NCI-H524 (cell line): ENCODE measurements around the gene RNF208.
A peak's percentile ranks its signal among the peaks of the same experiment; 100 is the strongest.
"Not testable (repeated sequence)": the region's sequence is repeated elsewhere in the genome, so short reads cannot be mapped to it uniquely, and the experiment has no call there.

Source experiments
- DNase-seq, 2 experiments: peaks; one replicate each; lab custom pipeline; 2025; lab: John Stamatoyannopoulos, UW

Gene RNF208

DNA sequence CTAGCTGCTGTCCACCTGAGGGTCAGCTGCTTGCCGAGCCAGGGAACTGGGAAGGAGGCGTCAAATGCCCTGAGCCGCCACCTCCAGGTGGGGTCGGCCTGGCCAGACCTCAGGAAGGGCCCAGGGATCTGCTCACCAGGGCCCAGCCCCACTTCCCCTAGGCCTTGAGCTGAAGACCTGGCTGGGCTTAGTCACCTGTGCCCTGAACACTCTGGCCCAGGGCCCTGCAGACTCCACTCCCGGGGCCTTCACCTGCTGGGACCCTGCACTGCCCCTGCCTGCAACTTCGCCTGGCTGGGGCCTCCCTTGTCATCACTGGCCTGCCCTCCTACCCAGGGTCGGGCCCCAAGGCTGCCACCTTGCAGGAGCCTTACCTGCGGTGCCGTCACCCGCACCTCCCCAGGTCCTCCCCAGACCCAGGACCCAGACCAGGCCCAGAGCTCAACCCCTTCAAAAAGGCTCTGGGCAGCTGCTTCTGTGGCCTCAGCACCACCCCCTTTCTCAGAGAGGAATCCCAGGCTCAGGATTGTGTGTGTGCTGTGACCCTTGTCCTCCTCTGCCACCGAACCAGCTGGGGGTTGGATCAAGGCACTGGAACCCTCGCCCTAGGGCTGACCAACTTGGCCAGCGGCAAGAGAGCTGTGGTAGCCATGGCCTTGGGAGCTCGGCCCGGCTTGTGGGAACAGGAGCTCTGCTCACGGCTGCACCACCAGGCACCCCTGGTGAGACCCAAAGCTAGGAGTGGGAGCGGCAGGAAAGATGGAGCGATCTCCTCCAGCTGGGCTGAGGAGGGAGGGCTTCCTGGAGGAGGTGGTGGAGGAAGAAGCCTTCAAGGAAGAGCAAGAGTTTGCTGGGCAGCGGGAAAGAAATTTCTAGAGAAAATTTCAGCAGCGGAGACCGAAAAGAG, 31.9 kb upstream of the RNF208 start:
- no peak for DNase-seq

DNA sequence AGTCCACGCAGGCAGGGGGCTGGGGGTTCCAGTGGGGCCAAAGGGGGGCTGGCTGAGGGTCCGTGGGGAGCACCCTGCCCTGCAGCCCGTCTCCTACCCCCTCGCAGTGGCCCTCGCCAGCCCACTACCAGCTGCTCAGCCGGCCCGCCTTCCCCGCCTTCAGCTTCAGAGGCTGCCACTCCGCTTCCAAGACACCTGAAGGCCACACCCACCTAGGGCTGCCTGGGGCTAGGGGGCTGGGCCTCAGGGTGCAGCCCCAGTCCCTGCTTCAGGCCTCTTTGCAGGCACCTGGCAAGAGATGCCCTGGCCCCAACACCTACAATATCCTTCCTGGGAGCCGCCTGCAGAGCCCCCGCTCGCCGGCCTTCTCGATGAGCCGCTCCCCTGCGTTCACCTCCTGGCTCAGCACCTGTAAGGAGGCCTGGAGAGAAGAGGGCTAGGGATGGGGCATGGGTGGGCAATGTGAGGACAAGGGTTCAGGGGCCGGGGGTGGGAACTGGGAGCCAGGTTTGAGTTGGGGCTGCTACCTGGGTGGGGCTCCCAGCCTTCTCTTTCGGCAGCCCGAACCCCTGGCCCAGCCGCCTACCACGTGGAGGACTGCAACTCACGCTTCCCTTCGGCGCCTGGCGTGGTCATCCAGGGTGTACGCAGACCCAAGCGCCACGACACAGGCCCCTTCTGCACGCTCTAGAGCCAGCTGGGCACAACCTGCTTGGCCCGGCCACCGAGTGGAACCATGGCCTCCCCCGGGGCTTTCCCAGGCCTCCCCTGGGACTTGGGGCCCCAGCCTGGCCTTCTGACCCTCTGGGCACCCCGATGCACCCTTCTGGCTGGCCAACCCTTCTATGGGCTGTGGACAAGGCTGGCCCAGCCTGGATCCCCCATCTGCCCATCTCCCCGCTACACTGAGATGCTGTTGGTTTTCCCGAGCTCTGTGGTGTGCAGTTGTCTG, 30.8 kb upstream of the RNF208 start:
- DNase-seq, result no peak

DNA sequence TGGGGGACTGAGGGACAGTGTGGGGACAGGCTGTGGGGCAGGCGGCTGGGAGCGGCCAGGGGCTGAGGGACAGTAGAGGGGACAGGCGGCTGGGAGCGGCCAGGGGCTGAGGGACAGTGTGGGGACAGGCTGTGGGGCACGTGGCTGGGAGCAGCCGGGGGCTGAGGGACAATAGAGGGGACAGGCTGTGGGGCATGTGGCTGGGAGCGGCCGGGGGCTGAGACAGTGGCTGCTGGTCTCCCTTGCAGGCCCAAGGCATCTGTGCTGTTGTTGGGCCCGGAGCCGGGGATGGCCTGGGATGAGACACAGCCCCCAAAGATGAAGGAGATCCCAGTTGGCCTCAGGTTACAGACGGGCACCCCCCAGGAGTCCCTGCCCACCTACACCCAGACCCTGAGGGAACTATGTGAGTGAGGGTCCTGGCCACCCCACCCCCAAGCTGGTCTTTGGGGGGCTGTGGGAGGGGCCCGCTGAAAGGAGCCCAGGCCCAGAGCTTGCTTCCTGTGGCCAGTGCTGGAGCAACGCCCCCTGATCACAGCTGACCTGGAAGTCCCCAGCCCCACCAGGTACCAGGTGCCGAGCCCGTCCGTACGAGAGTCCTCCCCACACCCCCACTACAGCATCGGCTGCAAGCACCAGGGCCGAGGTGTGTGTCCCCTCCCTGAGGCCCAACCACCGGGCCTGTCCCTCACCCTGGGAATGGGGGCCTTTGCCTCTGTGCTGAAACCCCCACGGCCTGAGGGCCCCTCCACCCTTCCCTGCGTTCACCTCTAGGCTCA, 29.6 kb upstream of the RNF208 start:
- DNase-seq, result no peak

- no peak for DNase-seq
These were observed 29.1 kb upstream of the RNF208 start, which contains the start of gene STPG3 for GRCh38 chr9:137251194-137251461. Gene STPG3 (plus strand): TSS chr9:137251286. CDS start chr9:137251287, 1 bp downstream.

DNA sequence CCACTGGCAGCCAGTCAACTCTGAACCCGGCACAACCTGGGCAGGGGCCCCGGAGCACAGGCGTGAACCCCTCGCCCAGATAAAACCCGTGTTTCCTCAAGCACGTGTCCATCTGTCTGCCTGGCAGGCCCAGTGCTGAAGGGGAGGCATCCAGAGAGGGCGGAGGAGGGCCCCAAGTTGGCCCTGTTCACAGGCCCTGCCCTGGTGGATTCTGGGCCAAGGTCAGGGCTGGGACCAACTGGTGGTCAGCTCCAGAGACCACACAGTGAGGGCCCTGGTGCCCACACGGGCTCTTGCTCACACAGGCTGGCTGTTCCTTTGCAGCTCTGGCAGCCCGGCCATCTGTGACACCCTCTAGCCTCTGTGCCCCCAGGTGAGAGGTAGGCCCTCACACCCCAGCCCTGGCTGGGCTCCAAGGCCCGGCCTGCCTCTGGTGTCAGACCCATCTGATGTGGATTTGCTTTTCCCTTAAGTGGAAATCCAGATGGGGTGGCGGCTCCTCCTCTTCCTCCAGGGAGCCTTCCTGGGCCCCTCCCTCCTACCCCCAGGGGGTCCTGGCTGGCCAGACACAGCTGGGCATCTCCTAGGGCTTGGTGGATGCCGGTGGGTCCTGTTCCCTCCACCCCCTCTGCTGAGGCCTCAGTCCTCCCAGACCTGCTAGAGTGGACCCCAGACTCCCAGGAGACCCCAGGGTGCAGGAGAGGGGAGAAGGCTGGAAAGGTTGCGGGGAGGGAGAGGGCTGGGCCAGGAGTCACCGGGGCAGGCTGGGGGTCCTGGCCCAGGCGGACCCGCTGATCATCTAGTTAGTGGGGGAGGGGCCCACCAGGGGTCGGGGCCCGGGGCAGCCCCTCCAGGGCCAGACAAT, 28.5 kb upstream of the RNF208 start:
- peak; percentile 63 to 79 for DNase-seq

DNA sequence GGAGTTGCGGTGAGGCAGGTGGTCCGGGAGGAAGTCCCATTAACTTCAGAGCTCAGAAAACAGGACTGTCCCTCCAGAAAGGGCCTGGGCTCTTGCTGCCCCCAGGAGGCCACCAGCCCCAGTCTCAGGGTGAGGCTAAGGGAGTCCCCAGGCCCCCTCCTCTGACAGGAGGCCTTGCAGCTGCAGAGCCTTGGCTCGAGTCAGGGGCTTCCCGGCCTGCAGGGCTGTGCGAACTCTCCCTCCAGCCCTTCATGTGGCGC, 25.8 kb upstream of the RNF208 start:
- DNase-seq, result no peak

- DNase-seq, result no peak
These were observed 25.3 kb upstream of the RNF208 start for GRCh38 chr9:137247135-137247915.

- DNase-seq, result peak; percentile 69 to 88
These were observed 23.7 kb upstream of the RNF208 start for GRCh38 chr9:137245450-137246421.

DNA sequence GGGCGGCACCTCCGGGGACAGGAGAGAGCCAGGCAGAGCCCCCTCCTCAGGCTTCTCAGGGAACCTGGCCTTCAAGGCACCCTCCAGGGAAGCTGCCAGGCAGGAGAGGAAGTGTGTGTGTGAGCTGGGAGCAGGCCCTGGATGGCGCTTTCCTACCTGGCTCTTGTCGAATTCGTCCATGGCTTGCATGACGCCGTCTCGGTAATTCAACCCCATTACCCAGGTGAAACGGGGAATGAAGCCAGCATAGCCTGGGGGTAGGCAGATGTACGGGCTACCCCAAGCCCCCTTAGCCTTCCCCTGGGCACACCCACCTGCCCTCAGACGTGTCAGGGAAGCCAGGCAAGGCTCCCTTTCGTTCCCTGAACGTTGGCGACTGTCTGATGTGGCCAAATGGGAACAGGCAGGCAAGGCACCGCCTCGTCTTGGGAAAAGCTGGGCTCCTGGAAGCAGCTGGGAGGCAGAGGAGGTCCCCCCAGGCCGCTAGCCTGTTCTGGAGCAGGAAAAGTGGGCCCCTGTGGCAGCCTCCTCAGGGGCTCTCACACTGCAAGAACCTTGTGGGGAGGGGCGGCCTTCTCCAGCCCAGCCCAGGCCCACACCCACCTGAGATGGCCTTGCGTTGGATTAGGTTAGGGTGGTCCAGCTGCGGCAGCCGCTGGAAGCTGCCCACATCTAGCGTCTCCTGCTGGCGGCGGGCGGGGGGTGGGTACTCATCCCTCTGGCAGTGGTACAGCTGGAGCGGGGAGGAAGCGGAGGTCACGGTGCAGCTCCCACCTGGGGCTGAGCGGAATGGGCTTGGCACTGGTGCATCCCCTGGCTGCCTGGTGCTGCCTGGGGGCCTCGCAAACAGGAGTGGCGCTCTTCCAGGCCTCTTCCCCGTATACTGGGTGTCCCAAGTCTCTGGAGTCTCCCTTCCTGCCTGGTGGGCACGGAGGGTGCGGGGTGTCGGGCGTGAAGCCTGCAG, 22.7 kb upstream of the RNF208 start:
- DNase-seq, result no peak

DNA sequence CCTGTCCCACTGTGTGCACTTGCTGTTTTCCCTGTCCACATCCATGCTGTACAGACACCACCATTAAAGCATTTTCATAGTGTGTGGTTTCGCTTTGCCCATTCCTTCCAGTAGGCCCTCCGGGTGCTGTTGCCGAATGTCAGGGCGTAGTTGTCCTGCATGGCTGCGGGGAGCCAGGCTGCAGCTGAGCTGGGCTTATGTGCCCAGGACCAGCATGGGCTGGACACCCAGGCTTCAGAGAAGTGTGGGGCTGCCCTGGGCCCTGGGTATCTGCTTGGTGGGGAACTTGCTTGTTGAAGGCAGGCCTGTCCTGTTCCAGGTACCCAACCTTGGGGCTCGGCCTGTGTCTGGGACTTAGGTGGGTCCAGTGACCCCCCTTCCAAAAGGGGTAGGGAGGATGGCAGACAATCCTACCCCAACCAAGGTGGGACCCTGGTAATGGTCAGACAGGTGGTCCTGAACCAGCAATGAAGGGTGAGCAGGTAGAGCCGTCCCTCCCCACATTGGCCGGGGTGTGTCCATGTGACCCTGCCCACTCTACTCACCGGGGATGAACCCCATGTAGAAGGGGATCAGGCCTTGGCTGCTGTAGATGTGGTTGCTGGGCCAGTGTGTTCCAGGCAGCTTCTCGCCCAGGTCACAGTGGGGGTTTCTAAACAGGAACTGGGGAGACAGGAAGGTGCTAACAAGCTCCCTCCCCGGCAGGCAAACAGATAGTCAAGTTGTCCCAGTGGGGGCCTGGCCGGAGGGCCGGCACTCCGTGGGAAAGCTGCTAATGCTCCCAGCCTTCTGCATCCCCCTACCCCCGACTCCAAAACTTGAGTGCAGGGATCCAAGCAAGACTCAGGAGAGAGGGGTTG, 21.8 kb upstream of the RNF208 start:
- DNase-seq, result no peak

- DNase-seq, result not testable (repeated sequence)
These were observed 21.2 kb upstream of the RNF208 start for GRCh38 chr9:137243266-137243625.

GRCh38 chr9:137242269-137243203, 20.5 kb upstream of the RNF208 start:
- DNase-seq, result no peak

GRCh38 chr9:137241490-137242268, 19.6 kb upstream of the RNF208 start:
- peak; percentile 55 to 82 for DNase-seq

DNA sequence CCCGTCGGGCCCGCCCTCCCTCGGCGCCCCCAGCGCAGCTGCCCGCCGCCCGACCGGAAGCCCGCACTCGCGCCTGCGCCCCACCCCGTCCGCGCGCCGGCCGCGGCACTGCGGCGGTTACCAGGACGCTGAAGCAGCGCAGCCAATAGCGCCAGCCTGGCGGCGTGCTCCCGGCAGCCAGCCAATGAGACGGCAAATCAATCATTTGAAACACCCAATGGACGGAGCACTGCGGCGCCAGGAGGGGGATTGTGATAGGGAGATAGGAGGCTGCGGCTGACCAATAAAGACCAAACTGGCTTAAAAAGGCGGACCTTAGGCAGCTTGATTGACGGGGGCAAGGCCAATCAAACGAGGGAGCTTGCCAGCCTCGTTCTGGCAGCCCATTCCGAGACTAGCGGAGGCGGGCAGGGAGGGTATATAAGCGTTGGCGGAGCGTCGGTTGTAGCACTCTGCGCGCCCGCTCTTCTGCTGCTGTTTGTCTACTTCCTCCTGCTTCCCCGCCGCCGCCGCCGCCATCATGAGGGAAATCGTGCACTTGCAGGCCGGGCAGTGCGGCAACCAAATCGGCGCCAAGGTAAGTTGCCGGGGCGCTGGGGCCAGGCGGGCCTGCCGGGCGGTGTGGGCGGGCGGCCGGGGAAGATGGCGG, 18.9 kb upstream of the RNF208 start, which contains the start of gene TUBB4B:
Gene TUBB4B, plus strand, starts transcription at position 447 of the 649 bp plus-strand sequence. Its CDS starts 74 bp downstream, at position 521.
- DNase-seq, result peak; percentile 100
